DOHH2 (cell line): ENCODE measurements around the gene PHACTR1.

Experiments used
- EZH2phosphoT487 ChIP-seq: fragments of 200-600 bp; sonication (generic); IDR thresholded peaks from 2 replicates; pipeline ENCODE4 v1.6.1; 2017; ENCODE audit warnings: borderline replicate concordance, mild to moderate bottlenecking, antibody characterized with exemption, low read length, moderate library complexity, mixed read lengths
- TF ChIP-seq, protein P1 (sequence below): fragments of 200-600 bp; sonication (generic); IDR thresholded peaks from one replicate; pipeline ENCODE4 v1.5.1; 2014; ENCODE audit warnings: antibody characterized with exemption, mild to moderate bottlenecking, low read depth, low read length; ENCODE audit not compliant: poor library complexity, severe bottlenecking

DNA sequence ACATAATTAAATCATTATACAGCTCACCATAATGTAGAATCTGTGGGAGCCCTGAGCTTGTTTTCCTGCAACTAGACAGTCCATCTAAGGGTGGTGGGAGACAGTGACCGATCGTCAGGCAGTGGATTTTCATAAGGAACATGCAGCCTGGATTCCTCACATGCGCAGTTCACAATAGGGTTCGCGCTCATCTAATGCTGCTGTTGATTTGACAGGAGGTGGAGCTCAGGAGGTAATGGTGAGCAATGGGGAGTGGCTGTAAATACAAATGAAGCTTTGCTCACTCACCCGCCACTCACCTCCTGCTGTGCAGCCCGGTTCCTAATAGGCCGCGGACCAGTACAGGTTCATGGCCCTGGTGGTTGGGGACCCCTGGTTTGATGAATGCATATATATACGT, 470.3 kb downstream of the PHACTR1 start:
- TF ChIP-seq, protein P1, sequence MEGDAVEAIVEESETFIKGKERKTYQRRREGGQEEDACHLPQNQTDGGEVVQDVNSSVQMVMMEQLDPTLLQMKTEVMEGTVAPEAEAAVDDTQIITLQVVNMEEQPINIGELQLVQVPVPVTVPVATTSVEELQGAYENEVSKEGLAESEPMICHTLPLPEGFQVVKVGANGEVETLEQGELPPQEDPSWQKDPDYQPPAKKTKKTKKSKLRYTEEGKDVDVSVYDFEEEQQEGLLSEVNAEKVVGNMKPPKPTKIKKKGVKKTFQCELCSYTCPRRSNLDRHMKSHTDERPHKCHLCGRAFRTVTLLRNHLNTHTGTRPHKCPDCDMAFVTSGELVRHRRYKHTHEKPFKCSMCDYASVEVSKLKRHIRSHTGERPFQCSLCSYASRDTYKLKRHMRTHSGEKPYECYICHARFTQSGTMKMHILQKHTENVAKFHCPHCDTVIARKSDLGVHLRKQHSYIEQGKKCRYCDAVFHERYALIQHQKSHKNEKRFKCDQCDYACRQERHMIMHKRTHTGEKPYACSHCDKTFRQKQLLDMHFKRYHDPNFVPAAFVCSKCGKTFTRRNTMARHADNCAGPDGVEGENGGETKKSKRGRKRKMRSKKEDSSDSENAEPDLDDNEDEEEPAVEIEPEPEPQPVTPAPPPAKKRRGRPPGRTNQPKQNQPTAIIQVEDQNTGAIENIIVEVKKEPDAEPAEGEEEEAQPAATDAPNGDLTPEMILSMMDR, result no peak
- no peak for TF ChIP-seq EZH2phosphoT487
